OCI-LY7 (cell line): Measurements from ENCODE around the gene HTT.

ENCODE experiments used
- CTCF ChIP-seq: fragments of 200-600 bp; sonication (generic); conservative IDR thresholded peaks from 2 replicates; pipeline ENCODE4 v1.5.1; 2014; ENCODE audit warnings: mild to moderate bottlenecking, antibody characterized with exemption, low read length, moderate library complexity, mixed read lengths
- EZH2phosphoT487 ChIP-seq: fragments of 200-600 bp; sonication (generic); IDR thresholded peaks from 2 replicates; pipeline ENCODE4 v1.6.1; 2018; ENCODE audit warnings: low read depth, borderline replicate concordance, mild to moderate bottlenecking, mixed run types, antibody characterized with exemption, low read length, moderate library complexity, mixed read lengths

- TF ChIP-seq CTCF = no peak
- no peak for TF ChIP-seq EZH2phosphoT487
Measured at GRCh38 chr4:3251691-3252479, 177.4 kb downstream of the HTT start.
